GM18858 (cell line): ENCODE measurements around the gene AKAP13.

Experiments used
- ATAC-seq: cut with Tn5 transposase; IDR thresholded peaks from one replicate; pipeline ENCODE4 v1.9.1; 2021; ENCODE audit not compliant: unreplicated experiment

AKAP13 gene

DNA sequence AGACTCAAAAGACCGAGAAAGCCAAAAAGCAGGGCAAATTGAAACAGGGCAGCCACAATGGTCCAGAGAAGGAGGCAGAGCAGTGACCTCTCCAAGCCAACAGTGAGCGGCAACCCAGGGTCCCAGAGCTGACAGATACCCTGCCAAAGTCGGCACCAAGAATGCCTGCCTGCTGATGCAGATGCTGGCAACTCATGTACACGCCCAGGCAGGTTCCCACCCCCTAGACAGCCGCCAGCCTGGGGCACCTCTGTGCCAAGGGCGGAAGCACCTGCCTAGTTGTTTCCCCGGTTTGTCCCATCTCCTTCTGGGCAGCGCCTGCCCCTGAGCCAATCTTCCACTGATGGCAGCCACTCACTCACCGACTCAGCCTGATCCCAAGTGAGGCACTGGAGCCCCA, 392.3 kb downstream of the AKAP13 start:
- no peak for ATAC-seq

DNA sequence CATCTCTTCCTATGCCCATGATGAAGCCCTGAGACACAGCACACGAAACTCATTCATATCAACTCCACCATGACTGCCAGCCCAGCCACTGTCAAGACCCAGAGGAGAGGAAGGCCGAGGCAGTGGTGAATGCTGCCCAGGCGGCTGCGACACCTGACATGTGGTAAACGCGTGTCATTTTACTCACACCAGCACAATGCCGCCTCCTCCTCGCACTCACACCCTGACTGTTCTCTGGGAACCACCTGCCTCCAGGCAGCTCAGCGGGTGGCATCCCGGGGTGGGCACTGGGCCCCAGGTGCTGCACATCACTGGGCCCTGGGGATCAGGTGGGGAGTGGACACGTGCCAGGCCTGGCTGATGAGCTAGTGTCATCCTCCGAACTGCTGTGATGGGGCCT, 392.8 kb downstream of the AKAP13 start:
- ATAC-seq: no peak

DNA sequence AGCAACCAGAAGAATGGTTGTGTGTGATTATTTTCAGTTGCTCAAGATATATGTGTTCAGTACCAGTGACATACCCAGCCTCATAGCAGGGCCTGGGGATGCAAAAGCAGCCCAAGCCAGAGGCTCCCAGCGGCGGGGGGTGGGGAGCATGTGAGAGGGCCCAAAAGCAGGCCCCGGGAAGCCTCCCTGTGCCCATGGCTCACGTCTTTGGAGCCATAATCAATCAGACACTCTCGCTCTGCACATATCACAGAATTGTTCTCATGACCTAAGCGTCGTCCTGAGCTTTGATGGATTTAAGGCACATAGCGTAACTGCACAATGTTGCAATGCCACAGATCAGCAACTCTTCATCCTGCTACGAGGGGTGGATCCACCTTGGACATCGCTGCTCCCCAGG, 393.6 kb downstream of the AKAP13 start:
- ATAC-seq: no peak

DNA sequence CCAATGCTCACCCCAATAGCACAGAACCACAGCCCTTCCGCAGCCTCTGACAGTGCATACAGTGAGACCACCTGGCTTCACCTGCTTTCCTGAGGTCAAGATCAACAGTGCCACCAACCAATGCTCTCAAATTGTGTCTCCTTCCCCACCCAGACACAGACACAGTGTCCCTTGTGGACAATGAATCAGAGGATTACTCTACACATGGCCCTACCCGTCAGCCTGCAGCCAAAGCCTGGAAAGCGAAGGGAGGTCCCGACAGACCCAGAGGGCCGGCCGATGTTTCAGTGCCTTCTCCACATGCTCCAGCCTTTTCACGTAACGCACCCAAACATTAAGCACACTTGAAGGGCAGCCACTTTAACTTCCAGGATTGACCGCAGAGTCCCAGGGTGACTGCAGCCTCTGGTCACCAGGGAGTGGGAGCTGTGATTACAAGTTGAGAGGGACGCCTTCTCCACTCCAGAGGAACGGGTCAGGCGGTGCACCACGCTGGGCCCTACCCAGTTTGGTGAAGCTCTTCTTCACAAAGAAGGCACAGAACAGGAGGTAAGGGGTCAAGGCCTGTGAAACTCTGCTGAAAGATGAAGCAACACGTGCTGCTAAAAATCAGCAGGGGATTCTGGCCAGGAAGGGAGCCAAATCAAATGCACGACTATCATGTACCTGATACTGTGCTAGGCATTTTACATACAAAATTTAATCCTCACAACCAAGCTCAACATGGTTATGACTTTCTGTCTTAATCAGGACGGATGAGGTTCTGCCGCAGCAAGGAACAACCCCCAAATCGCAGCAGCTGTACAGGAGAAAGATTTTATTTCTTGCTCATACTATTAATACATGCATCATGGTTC, 397.1 kb downstream of the AKAP13 start:
- no peak for ATAC-seq

DNA sequence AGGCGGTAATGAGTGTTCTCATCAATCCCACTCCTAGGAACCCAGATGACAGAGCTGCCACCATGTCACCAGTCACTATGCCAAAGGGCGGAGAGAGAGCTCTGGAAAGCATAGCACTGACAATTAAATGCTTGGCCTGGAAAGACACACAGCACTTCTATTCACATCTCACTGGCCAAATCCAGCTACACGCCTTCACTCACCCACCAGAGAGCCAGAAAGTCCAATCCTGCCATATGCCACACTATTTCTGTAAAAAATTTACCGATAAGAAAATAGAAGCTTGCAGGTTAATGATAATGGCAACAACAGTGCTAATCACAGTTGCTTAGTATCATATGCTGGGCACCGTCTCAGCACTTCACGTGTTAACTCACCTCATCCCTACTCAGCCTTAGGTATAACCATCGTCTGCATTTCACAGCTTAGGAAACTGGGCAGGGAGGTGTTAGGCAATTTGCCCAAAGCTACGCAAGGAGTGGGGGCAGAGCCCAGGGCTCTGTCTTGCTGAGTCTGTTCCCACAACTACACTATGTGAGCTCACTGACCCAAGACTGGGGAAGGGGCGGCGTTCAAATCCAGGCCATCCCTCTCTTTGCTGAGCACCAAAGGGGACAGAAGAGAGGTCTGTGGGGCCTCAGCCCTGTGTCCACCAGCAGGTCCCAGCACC, 397.8 kb downstream of the AKAP13 start:
- ATAC-seq: no peak

DNA sequence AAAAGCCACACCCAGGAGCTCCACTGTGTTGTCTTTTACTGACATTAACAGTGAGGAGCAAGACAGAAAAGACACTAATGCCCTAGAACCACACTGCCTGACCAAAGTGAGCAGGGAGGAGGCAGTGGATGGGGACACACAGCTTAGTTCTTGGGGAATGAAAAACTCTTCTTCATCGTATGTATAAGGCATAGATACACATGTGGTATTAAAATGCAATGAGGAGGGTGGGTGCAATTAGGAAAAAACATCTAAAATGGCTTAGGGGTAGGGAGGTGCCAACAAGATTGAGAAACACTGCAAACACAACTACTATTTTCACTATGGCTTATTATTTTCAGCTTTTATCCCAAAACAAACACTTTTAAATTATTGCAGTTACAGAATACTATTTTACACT, 398.8 kb downstream of the AKAP13 start:
- ATAC-seq: no peak

DNA sequence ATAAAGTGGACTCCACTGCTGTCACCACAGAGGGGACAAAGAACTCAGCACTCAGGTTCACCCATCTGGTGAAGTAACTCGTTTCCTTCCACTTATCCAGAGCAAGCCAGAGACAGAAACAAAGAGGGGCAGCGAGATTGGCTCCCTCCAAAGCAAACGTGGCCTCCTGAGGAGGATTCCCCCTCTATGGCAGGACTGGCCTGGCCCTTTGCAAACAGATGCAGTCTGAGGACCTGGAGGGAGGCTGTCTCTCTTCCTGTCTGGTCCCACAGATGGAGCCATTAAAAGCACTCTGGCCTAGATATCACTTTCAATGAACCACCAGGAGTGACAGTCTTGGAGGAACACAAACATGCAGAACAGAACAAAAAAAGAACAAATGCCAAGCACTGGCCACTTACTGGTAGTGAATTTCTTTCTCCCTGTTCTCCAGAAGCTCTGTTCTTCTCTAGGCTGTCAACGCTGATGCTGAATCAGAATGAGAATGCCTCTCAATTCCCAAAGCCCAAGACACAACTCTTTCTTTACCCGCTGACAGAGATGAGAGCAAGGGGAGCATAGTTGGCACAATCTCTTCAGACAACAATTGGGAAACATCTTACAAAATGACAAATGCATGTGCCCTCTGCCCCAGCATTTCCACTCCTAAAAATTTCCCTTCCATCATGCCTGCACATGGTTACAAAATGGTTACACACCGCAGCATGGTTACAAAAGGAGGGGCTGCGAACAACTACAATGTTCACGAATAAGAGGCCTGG, 400.0 kb downstream of the AKAP13 start:
- no peak for ATAC-seq

DNA sequence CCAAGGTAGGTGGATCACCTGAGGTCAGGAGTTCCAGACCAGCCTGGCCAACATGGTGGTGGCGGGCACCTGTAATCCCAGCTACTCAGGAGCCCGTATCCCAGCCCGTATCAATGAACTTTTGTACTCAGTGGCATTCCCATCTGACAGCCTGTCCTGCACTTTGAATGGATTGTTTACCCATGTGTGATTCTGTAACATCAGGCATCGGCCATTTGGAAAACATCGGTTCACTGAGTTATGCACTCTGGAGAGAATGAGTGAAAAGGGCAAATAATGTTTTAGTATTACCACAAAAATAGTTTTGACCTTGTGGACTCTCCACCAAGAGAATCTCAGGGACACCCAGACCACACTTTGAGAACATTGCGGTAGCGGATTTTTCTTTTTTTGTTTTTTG, 400.7 kb downstream of the AKAP13 start:
- ATAC-seq: no peak

DNA sequence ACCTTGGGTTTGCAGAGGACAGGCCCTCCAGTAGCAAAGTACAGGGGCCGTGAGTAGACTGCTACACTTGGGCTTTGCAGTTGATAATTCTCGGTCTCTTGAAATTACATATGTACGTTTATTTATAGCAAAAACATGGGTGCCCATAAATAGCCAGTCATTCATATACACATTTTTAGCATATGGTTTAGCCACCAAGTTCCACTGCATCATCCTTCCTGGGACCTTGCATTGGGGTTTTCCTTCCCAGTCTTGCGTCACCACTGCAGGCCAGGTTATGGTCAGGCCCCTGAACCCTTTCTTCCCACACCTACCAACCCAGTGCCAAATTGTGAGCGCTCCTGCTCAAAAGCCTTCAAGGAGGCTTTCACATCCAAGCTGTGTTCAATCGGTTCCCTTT, 401.7 kb downstream of the AKAP13 start:
- no peak for ATAC-seq

DNA sequence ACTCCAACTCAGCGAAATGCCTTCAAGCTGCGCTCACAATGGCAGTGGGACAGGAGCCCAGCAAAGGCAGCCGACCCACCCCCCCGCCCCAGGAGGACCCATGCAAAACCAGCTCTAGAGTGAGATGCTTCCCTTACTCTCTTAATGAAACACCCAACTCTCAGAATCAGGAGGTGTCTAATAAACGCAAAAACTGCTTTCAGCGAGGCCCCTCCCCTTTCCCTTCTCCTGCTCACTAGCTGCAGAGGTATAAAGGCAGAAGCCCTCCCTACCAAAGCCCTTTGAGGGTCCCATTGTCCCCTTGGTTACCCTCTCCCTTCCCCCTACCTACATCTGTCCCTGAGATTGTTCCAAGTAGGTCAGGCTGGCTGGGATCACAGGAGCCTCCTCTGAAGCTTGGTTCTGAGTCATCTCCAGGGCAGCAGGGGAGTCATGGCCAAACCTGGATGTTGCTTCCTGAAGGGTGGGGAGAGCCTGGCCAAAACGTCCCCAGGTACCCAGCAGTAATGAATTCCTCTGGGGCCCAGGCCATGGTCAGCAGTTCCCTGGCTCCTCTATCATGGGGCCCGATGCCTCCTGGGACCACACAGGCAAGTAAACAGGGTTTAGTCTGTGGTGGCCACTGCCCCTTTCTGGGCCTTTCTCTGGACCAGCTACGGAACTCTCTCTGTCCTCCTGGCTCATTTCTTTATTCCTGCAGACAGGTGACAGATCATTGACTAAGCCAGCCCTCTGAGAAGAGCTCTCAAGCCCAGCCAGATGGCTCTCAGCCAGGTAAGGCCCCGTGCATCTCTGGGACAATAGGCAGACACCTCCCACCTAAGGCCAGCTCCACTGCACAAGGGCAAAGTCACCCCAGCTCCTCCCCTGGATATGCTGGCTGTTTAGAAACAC, 405.7 kb downstream of the AKAP13 start:
- no peak for ATAC-seq

DNA sequence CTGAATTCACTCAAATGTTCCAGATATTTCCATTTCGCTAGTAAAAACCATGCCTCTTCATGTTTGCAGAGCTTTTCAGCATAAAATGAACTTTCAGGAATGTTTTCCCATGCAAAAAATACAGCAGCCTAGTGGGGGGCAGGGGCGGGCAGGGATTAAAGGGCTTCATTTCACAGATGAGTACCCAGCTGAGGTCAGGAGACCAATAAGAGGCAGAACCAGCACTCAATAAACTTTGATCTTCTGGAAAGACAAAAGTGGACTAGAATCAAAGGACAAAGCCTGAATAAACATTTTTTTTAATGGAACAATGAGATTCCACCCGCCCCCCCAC, 406.3 kb downstream of the AKAP13 start:
- no peak for ATAC-seq

DNA sequence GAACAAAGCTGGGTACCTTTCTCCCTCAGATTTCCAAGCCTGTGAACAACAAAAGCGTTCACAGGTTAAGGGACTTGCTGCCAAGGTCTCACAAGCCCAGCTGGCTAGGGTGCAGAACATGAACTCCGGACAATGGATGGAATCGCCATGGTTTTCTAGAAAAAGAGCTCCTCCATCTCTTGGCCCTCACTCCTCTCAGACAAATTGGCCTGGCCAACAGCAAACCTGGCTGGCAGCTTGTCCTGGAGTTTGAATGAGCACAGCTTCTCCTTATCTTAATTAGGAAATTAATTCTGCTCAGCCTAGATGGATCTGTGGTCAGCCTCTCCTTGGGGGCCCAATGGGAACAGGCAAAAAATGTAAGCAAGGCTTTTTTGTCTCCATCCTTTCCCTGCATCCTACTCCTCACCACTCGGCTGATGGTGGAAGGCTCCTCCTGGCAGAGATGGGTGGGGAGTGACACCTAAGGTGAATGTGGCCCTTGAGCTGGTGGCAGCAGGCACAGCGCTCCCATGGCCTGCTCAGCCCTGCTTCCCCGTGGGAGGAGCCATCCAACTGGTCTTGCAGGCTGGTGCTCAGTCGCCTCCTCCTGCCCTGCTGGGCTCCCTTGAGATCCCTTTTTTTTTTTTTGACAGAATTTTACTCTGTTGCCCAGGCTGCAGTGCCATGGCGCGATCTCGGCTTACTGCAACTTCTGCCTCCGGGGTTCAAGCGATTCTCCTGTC, 408.5 kb downstream of the AKAP13 start:
- no peak for ATAC-seq

DNA sequence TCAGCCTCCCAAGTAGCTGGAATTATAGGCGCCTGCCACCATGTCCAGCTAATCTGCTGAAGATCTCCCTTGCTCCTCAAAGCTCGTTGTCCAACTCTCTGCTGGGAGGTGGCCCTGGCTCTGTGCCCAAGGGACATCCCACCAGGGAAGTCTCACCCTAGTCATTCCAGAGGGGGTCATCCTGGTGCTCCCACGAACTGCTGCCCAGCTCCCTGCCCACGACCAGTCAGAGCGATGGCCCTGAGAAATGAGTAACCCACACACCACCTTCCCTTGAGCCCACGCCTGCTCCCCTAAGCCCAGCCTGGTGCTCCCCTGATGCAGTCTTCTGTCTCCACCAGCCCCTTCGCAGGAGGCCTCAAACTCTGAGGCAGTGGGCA, 409.1 kb downstream of the AKAP13 start:
- ATAC-seq: no peak

DNA sequence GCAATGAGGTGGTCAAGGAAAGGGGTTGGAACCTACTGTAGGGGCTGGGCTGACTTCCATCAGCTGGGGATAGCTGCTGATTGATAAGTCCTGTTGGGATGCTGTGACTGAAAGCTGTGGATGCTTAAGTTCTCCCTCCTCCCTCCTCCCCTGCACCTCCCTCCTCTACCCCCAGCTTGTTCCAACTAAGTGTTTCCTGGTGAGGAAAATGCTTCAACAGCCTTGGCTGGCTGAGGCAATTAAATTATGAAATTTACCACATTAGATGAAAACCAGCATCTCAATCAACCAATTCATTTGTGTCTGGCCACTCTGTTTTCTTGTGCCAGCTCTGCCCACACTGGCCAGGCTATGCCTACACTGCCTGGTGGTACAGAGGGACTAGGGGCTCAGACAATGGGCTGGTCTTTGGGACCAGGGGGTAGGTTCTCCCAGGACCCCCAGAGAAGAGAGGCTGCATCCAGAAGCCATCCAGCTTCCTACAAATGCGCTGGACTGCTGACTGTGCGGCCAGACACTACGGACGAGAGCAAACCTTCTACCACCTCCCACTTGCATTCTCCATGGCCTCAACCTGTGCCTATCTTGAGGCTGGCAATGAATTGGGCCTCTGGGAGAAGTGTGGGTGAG, 411.8 kb downstream of the AKAP13 start:
- ATAC-seq: no peak

DNA sequence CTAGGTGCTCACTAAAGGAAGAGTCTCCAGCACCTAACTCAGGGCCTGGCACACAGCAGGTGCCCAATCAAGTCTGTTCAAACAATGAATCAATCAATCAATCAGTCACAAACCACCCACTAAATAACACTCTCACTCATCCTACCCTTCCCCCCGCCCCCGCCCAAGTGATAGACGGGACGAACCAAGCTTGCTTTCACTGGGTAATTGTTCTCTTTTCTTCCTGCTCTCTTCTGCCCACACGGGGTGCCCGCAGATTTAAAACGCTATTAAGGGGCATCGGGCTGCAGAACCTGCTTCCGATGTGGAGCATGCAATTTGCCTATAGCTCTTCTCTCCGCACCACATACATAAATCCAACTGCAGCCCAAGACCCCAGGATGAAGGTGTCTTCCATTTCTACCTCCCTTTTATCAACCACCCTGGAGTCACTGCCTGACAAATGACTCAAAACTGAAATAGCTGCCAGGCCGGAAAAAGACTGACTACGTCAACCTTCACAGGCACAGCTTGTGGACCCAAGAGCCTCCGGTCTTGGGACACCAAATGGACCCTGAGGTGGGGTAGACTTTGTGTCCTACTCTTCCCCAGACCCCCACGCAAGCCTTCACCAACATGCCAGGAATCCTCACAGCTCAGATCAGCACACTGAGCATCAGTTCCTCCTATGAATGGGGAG, 412.6 kb downstream of the AKAP13 start:
- no peak for ATAC-seq

DNA sequence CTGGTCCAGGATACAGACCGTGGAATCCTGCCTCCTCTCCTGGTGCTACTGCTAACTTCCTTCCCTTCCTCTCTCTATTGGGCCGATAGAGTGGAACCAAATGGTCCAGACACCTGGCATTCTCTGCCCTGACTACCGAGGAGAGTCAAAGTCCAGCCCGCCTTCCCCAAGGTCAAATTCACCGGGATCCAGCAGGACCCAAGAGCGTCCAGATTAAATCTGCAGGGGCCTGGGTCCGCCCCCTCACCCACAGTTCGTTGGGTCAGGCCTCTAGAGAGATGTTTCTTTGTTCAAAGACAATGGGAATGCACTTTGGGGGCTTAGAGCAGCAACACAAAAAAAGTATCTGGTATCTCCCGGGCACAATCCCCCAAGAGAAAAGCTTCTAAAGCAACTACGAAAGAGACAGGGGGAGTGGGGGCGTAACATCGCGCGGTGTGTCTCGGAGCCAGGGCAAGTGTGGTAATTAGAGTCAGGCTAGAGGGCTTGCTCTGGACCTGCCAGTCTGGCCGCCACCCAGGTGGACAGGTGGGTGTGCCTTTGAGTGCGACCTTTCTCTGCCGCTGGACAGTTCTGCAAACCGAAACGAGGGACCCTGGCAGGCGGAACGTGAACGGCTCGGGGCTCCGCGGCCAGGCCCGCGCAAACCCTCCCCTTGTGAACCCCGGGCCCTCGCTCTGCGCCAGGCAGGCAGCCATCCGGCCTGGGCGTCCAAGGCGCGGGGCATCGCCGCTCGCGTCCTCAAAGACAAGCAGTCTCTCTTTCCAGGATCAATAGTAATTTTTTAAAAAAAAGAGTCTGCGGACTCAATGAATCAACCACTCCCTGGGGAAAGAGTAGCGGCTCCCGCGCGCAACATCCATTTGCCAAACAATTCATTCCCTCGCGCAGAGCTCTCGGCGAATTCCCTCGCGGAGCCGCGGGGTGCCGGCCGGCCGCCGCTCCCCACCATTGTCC, 413.5 kb downstream of the AKAP13 start:
- ATAC-seq: peak; percentile 29

DNA sequence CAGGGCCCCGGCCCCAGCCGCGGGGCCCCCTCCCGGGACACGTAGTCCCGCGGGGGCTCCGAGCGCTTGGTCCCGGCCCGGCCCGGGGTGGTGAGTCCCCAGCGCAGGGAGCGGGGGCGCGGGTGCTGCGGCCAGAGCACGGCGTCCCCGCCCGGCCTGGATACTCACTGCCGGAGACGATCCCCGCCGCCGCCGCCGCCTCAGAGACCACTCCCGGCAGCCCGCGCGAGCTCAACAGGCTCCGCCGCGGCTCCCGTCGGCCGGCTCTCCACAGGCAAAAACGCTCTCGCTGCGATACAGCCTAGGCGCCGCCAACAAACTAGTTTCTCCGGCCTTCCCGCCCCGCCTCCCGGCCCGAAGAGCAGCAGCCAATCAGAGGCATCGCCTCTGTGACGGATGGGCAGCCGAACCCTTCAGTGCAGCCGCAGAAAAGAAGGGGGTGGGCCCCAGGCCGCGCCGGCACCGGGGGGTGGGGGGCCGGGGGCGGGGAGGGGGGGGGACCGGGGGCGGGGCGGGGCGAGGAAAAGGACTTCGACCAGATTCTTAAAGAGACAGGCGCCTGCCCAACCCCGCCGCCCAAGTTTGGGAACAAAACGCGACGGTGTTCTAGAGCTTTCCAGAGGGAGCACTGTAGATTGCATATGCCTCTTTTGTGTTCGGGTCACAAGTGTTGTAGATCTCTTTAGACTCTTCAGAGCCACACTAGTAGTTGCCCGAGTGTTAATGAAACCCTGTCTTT, 414.4 kb downstream of the AKAP13 start, which contains the start of gene KLHL25:
Gene KLHL25, minus strand, starts transcription at position 328 of the 739 bp plus-strand sequence. CDS start 25,115 bp downstream, outside the sequence.
- peak; percentile 97 for ATAC-seq
